Liver (tissue), 9 donors: ENCODE data around the gene LPO. TPM values are rescaled to one million over a fixed set of nuclear protein-coding genes. Genes with fewer than 3 reads are reported as not detected.

ENCODE experiments used
- DNase-seq: peaks from one replicate; pipeline ENCODE4 v3.0.0-alpha.2; 2017; ENCODE audit warnings: low spot score
- H3K27ac ChIP-seq, 2 donors: one replicate each; pipeline ENCODE4 v1.7.0; 2013; ENCODE audit warnings: inconsistent platforms in 2 of 2, low read length in 2 of 2, control low read depth in 1 of 2, low read depth in 1 of 2, mild to moderate bottlenecking in 1 of 2
- H3K27me3 ChIP-seq, 4 donors: one replicate each; pipeline versions ENCODE4 v1.6.1 to v1.7.0; 2013; ENCODE audit warnings: low read length in 3 of 4, inconsistent platforms in 1 of 4, mild to moderate bottlenecking in 1 of 4, moderate library complexity in 1 of 4; ENCODE audit not compliant: control insufficient read depth in 4 of 4, insufficient read depth in 4 of 4
- H3K36me3 ChIP-seq, 4 donors: one replicate each; pipeline versions ENCODE4 v1.6.1 to v1.7.0; 2013; ENCODE audit warnings: low read length in 3 of 4, mild to moderate bottlenecking in 3 of 4, low read depth in 1 of 4, moderate library complexity in 1 of 4; ENCODE audit not compliant: control insufficient read depth in 4 of 4, insufficient read depth in 3 of 4
- H3K4me1 ChIP-seq, 4 donors: one replicate each; pipeline versions ENCODE4 v1.6.1 to v1.7.0; 2013; ENCODE audit warnings: low read length in 3 of 4, mild to moderate bottlenecking in 3 of 4, moderate library complexity in 1 of 4; ENCODE audit not compliant: control insufficient read depth in 4 of 4, insufficient read depth in 4 of 4
- H3K4me3 ChIP-seq, 3 donors: one replicate each; pipeline versions ENCODE4 v1.6.1 to v1.7.0; 2013; ENCODE audit warnings: low read length in 3 of 3, control low read depth in 1 of 3, low read depth in 1 of 3, mild to moderate bottlenecking in 1 of 3
- H3K9ac ChIP-seq, 2 donors: one replicate each; pipeline ENCODE4 v1.7.0; 2013; ENCODE audit warnings: low read length in 2 of 2, mild to moderate bottlenecking in 2 of 2, moderate library complexity in 2 of 2, control low read depth in 1 of 2, low read depth in 1 of 2
- H3K9me3 ChIP-seq, 4 donors: one replicate each; pipeline versions ENCODE4 v1.6.1 to v1.7.0; 2013; ENCODE audit warnings: low read length in 3 of 4; ENCODE audit not compliant: control insufficient read depth in 4 of 4
- ATF3 ChIP-seq: IDR thresholded peaks from 2 replicates; pipeline ENCODE4 v1.6.1; 2016; ENCODE audit warnings: antibody characterized with exemption
- CTCF ChIP-seq: fragments of 150-350 bp; IDR thresholded peaks from 2 replicates; pipeline ENCODE4 v1.5.1; 2017; ENCODE audit warnings: improper control_type of control experiment, low read depth, low read length; ENCODE audit not compliant: missing input control
- EGR1 ChIP-seq, 2 donors: IDR thresholded peaks; 2 replicates each; pipeline ENCODE4 v1.6.1; 2016 to 2018; ENCODE audit warnings: antibody characterized with exemption in 2 of 2, low read depth in 2 of 2
- FOXA1 ChIP-seq: IDR thresholded peaks from 2 replicates; pipeline ENCODE4 v1.6.1; 2016; ENCODE audit warnings: antibody characterized with exemption
- FOXA2 ChIP-seq: IDR thresholded peaks from 2 replicates; pipeline ENCODE4 v1.6.1; 2016; ENCODE audit warnings: antibody characterized with exemption
- GABPA ChIP-seq, 2 donors: IDR thresholded peaks in 1 of 2; conservative IDR thresholded peaks in 1 of 2; 2 replicates each; pipeline ENCODE4 v1.6.1; 2016; ENCODE audit warnings: antibody characterized with exemption in 2 of 2, mild to moderate bottlenecking in 1 of 2, moderate library complexity in 1 of 2
- HNF4A ChIP-seq, 2 donors: conservative IDR thresholded peaks; 2 replicates each; pipeline ENCODE4 v1.6.1; 2016; ENCODE audit warnings: antibody characterized with exemption in 2 of 2, mild to moderate bottlenecking in 2 of 2
- JUND ChIP-seq, 2 donors: IDR thresholded peaks; 2 replicates each; pipeline ENCODE4 v1.6.1; 2016; ENCODE audit warnings: antibody characterized with exemption in 2 of 2
- MAX ChIP-seq: IDR thresholded peaks from 2 replicates; pipeline ENCODE4 v1.6.1; 2016; ENCODE audit warnings: antibody characterized with exemption
- NR2F2 ChIP-seq: IDR thresholded peaks from 2 replicates; pipeline ENCODE4 v1.6.1; 2016; ENCODE audit warnings: antibody characterized with exemption
- RAD21 ChIP-seq, 2 donors: IDR thresholded peaks; 2 replicates each; pipeline ENCODE4 v1.6.1; 2016; ENCODE audit warnings: antibody characterized with exemption in 2 of 2, mild to moderate bottlenecking in 2 of 2
- REST ChIP-seq: IDR thresholded peaks from 2 replicates; pipeline ENCODE4 v1.6.1; 2016; ENCODE audit warnings: antibody characterized with exemption, mild to moderate bottlenecking
- SP1 ChIP-seq: IDR thresholded peaks from 2 replicates; pipeline ENCODE4 v1.6.1; 2018; ENCODE audit warnings: antibody characterized with exemption, mild to moderate bottlenecking
- TAF1 ChIP-seq: conservative IDR thresholded peaks from 2 replicates; pipeline ENCODE4 v1.6.1; 2016; ENCODE audit warnings: antibody characterized with exemption, mild to moderate bottlenecking
- YY1 ChIP-seq: IDR thresholded peaks from 2 replicates; pipeline ENCODE4 v1.6.1; 2016; ENCODE audit warnings: antibody characterized with exemption, mild to moderate bottlenecking
- ZBTB33 ChIP-seq: IDR thresholded peaks from 2 replicates; pipeline ENCODE4 v1.6.1; 2016; ENCODE audit warnings: antibody characterized with exemption
- WGBS: extraction: QIAGEN DNeasy Blood & Tissue Kit; methylation state at CpG from one replicate; pipeline ENCODE4 v1.1.7; 2013; 5-methylcytosine and 5-hydroxymethylcytosine counted together
- polyA plus RNA-seq, 2 donors: library from polyadenylated mRNA; stranded (reverse) in 1 of 2; unstranded in 1 of 2; fragments of 200-250 nt in 1 of 2; fragments of >200 nt in 1 of 2; fragmentation: Nextera tagmentation in 1 of 2; extraction: Ambion mirVana in 1 of 2; gene quantifications; one replicate each; pipeline versions ENCODE4 v1.2.1 to v1.2.3, GENCODE V29; 2013 to 2015
- total RNA-seq, 2 donors: library from RNA; depleted of rRNA; stranded (reverse); fragments of >200 nt; gene quantifications; one replicate each; pipeline ENCODE4 v1.2.3, GENCODE V29; 2014
- donor health status: healthy.
- donor health status: healthy.
- donor health status: healthy.
- donor health status: healthy.
- donor health status: healthy.

The LPO gene
- total and polyA plus RNA-seq, 4 donors, result not detected

- H3K4me1 ChIP-seq, result no peaks in the 10 kb centered on the region
- 57% methylated on average over 2 of the region's 2 CpGs for WGBS
- no peak for DNase-seq
- TF ChIP-seq RAD21 (IDR thresholded peaks at IDR 0.05) (no peak), NR2F2 (no peak), SP1 (no peak), ZBTB33 (no peak), YY1 (no peak), FOXA2 (no peak), HNF4A (conservative IDR thresholded peaks at IDR 0.05) (no peak)
- no peaks in the 10 kb centered on the region for H3K9me3 ChIP-seq
- H3K27ac ChIP-seq, result no peak overlapping the region
- peaks cover 0 to 4% (median 0%) of the 10 kb centered on the region in 4 donors for H3K27me3 ChIP-seq
- H3K4me3 ChIP-seq, result no peak overlapping the region
- no peaks in the 10 kb centered on the region for H3K36me3 ChIP-seq
- no peak overlapping the region for H3K9ac ChIP-seq
These were observed 6.7 kb upstream of the LPO start for GRCh38 chr17:58231641-58232040.

GRCh38 chr17:58232707-58233156 is 5.7 kb upstream of the LPO start:
- Histone ChIP-seq H3K9ac (no peak overlapping the region), H3K4me1 (no peaks in the 10 kb centered on the region), H3K4me3 (no peak overlapping the region), H3K9me3 (no peaks in the 10 kb centered on the region), H3K27ac (no peak overlapping the region), H3K36me3 (no peaks in the 10 kb centered on the region), H3K27me3 (peaks cover 0 to 4% (median 0%) of the 10 kb centered on the region in 4 donors)
- 60% methylated on average over 12 of the region's 12 CpGs for WGBS
- TF ChIP-seq FOXA1 (no peak), GABPA (IDR thresholded peaks at IDR 0.05 in 1 of 2, conservative IDR thresholded peaks at IDR 0.05 in 1 of 2) (no peak), MAX (no peak), HNF4A (conservative IDR thresholded peaks at IDR 0.05) (no peak), NR2F2 (no peak), REST (no peak), YY1 (no peak), ZBTB33 (no peak), SP1 (no peak), EGR1 (IDR thresholded peaks at IDR 0.05; ENCODE audit: low read depth in 2 of 2) (no peak), FOXA2 (no peak), TAF1 (no peak), JUND (IDR thresholded peaks at IDR 0.05) (no peak), ATF3 (no peak), CTCF (no peak), RAD21 (IDR thresholded peaks at IDR 0.05) (no peak)
- DNase-seq, result no peak
